ENCODE measurements around the gene IGDCC3.

Gene IGDCC3

DNA sequence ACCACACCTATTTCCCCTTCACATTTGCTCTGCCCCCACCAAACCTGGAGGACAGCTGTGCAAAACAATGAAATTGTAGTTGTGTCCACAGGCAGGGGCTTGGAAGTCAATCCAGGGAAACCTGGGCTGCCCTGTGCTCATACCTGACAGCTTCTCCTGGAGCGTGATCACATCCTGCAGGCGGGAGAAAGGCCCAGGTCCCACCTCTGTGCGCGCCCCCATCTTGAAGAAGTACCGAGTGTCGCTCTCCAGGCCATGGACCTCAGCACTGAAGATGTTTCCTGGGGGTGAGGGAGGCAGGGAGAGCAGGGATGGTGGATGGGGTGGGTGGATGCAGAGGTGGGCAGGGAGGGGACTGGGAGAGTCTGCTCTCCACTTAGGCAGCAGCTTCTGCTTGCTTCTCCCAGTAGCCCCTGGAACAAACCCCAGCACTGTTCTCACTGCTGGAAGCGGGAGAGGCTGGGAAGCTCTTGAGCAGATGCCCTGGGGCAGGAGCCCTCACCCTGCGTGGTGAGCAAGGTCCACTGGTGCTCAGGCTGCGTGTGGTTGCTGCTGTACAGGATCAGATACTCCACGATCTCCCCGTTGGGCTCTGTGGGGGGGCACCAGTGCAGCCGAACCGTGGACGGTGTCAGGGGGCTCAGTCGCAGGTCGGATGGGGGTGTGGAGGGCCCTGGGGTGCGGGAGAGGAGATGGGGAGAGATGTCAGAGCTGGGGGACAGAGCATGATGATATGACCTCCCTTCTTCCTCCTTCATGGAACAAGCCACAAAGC lies 10.7 kb upstream of the IGDCC3 start:
- no peak for DNase-seq (ENCODE audit: low read depth in 2 of 2)

DNA sequence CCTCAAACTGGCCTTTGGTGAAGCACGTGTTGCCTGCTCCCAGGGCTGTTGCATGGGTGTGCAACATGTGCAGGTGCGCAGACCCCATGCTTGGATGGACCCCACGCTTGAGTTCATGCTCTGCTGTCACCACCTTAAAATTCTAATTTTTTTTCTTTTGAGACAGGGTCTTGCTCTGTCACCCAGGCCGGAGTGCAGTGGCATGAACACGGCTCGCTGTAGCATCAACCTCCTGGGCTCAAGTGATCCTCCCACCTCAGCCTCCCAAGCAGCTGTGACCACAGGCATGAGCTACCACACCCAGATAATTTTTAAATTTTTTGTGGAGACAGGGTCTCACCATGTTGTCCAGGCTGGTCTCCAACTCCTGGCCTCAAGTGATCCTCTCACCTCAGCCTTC lies 9.1 kb upstream of the IGDCC3 start:
- DNase-seq (ENCODE audit: low read depth in 2 of 2), result no peak

- DNase-seq (ENCODE audit: low read depth in 2 of 2), result no peak
Observed at GRCh38 chr15:65386376-65386775, 8.6 kb upstream of the IGDCC3 start.

DNA sequence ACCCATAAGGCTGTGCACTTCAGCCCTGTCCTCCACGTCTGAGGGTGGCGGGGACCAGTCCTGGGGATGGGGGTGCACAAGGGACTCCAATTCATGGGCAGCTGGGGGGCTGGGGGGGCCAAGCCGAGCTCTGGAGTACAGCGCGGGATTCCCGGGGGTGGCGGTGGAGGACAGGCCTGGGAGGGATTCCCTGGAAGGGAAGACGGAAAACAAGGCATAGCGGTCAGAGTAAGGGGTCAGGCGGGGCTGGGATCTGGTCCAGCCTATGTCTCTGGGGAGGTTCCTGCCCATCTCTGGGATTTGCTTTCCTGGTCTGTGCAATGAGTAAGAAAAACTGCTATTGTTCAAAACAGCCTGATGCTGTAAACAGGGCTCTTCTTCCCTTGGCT lies 8.1 kb upstream of the IGDCC3 start:
- DNase-seq (ENCODE audit: low read depth in 2 of 2), result no peak

GRCh38 chr15:65384895-65385869 lies 7.4 kb upstream of the IGDCC3 start:
- DNase-seq (ENCODE audit: low read depth in 2 of 2), result peak; percentile 77 to 82

DNA sequence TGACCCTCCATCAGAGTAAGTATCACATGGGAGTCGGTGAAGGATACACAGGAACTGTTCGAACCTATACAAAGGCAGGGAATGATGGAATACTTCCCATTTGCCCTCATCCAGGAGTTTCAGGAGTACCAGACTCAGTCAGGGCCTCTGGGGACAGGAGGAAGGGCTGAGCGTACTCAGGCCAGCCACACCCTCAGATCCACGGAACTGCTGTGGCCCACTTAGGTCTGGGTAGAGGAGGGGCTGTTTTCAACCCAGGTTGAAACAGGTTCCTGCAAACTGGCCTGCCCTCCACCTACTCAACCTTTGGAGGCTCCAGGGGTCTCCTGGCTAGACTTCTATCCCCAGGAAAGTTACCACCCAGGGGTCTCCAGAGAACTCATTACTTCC lies 6.7 kb upstream of the IGDCC3 start:
- no peak for DNase-seq (ENCODE audit: low read depth in 2 of 2)

- no peak for DNase-seq (ENCODE audit: low read depth in 2 of 2)
Observed at GRCh38 chr15:65383991-65384390, 6.2 kb upstream of the IGDCC3 start.

DNA sequence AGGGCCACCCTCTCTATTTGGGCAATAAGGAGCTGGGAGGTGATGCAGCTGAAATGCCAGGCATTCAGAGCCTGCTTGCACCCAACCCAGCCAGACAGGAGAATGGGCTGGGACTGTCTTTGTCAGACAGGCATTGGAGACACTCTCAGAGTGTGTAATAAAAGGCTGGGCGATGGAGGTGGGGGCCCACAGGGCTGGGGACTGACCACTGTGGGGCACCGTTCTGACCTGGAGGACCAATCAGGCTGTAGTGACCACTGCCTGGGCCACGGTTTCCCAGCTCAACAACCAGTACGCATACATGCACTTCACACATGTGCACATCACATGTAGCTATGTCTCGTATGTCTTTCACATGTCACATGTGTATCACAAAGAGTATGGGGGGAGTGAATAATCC lies 5.7 kb upstream of the IGDCC3 start:
- DNase-seq (ENCODE audit: low read depth in 2 of 2), result no peak

GRCh38 chr15:65382921-65383320 lies 5.1 kb upstream of the IGDCC3 start:
- DNase-seq (ENCODE audit: low read depth in 2 of 2), result no peak

DNA sequence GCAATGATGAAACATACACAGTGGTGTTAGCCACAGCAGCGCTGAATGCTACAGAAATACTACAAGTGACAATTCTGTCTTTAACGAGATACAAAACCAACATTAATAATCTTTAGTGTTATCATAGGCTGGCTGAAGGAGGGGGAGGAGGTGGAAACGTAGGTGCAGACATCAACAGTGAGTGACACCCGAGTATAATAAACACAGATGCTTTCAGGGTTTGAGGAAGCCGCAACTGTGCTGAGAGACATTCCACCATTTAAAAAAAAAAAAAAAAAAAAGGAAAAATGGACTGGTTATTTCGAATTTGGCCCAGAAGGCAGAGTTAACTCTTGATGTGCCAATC lies 4.3 kb upstream of the IGDCC3 start:
- no peak for DNase-seq (ENCODE audit: low read depth in 2 of 2)

DNA sequence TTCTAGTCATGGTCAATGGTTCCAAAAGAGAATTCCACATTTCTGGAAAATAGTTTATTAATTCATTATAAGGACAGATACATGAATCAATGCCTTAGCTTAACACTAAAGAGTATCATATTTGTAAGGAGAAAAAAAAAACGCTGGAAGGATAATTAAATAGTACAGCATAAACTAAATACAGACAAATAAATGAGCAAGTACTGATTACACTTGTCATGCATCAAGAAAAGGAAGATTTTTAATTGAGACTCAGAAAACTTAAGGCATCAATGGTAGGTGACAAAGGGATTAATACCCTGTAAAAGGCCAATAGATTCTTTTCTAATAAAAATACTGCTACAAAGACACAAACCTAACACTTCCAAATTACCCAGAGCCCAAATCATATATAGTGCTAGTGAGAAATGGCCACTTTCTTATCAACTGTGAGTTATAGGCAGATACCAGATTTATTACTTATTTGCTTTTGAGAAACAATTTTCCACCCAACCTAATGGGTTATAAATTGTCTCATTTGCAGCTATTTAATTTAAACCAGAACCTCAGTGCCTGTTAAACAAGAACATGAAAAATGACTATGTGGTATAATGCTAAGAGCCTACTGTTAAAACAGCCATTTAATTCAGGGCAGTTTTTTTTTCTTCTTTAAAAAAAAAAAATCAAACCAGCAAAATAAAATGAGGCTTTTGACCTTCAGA lies 3.8 kb upstream of the IGDCC3 start:
- DNase-seq (ENCODE audit: low read depth in 2 of 2), result no peak

GRCh38 chr15:65379986-65380385 lies 2.2 kb upstream of the IGDCC3 start:
- no peak for DNase-seq (ENCODE audit: low read depth in 2 of 2)

GRCh38 chr15:65377105-65377975 lies 462 bp downstream of the IGDCC3 start:
- no peak for DNase-seq (ENCODE audit: low read depth in 2 of 2)

- DNase-seq (ENCODE audit: low read depth in 2 of 2), result no peak
Observed at GRCh38 chr15:65376767-65377104, 1.1 kb downstream of the IGDCC3 start.

DNA sequence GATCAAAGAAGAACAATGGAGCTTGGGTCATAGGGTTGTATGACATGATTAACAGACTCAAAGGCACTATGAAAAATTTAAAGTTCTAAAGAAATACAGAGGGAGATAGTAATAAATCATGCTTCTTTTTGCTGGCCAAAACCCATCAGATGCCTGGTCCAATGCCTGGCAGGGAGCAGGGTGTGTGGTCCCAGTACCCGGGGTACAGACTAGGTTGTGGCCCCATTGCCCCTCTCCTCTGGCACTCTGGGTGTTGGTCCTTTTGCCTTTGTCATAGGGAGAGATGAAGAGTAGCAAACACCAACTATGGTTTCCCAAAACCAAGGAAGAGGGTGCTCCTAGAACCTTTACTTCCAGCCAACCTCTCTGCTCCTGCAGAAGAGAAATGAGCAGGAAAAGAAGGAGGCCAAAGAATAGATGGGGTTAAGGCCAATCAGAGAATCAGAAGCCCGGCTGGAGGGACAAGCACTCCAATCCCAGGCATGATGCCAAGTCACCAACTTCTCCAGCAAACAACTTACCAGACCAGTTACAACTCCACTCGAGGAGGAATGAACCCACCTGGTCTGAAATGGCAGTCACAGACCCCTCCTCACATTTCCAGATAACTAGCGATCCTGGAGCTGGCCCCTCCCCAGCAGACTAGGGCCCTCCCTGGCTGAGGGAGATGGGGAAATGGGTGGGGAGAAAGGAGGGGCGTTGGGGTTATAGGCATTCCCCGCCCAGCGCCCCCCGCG lies 1.8 kb downstream of the IGDCC3 start:
- DNase-seq (ENCODE audit: low read depth in 2 of 2), result no peak

GRCh38 chr15:65374821-65375401 lies 2.9 kb downstream of the IGDCC3 start:
- DNase-seq (ENCODE audit: low read depth in 2 of 2), result no peak

DNA sequence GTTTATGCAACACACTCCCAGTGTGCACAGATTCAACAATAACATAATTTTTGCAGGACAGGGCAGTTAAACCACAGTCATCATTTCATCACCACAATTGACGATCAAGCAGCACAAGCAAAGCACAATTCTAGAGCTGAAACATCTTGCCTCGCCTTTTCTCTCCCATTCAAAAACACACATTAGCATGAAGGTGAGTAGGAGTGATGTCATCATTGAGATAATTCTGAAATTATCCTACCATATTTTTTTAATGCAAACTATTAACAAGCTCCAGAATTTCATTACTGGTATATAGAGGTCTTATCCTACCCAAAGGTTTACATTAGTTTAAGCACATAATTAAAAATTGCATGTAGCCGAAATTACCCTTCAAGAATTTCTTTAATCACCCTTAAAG lies 3.5 kb downstream of the IGDCC3 start:
- no peak for DNase-seq (ENCODE audit: low read depth in 2 of 2)

DNA sequence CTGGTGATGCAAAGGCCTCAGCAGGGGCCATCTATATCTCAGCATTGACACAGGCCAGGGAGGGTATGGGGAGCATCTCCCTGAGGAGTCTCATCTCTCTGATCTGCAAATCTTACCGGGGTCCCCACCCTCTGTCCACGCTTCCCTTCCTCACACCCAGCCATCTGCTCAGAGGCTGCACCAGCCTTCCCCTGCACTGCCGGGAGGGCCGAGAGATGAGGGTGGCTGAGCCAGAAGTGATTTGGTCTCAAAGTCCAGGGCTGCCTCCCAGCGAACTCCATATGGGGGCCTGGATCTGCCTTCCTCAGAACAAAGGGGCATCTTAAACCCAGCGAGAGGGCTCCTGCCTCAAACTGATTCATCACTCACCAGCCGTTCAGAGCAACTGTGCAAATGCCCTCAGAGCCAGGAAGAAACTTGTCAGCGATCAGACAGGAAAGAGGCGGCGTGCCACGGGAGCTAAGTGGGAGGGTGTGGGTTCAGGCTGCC lies 4.6 kb downstream of the IGDCC3 start:
- no peak for DNase-seq (ENCODE audit: low read depth in 2 of 2)

DNA sequence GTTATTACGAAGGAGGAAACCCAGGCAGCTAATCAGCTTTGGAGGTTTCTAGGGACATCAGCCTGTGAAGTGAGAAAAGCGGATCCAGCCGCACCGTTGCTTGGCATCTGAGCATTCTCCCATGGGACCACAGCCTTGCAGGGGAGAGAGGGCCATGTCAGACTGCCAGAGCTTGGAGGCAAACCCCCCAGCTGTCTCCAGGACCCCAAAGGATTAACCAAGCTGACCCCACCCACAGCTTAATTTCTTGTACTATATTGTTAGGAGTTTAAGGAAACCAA lies 5.1 kb downstream of the IGDCC3 start:
- no peak for DNase-seq (ENCODE audit: low read depth in 2 of 2)

DNA sequence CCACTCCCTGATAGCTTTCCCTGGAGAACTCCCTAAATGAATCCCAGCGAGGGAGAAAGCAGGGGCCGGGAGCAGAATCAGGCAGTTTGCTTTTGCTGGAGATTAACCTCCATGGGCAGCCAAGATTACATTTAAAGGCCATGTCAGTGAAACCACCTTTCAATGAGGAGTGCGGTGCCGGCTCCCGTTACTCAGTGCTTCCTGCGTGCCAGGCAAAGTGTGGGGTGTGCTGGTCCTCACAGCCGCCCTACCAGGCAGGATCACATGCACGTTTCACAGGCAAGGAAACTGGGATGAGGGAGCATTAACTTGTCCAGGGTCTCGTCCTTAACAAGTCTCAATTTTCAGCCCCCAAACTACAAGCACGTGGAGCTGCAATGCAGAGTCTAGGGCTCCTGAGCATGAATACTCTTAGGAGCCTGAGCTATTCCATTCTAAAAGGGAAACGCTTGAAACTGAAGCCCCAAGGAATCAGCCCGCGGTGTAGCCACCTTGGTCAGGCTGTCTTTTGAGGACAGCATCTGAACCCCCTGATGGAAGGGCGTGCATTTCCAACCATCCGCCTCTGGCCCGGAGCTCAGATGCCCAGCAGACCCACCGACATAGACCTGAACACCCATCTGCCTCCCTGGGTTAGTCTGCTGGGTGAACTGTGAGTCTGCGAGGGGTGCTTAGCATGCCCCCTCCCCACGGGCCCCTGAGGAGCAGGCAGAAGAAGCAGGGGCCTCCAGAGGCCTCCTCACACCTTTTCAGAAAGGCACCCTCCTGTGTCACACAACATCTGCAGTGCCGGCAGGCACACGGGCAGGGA lies 5.6 kb downstream of the IGDCC3 start:
- DNase-seq (ENCODE audit: low read depth in 2 of 2), result no peak
